GM18909 (cell line): ENCODE data around the gene KLHDC10.
"Not testable (repeated sequence)": the region's sequence is repeated elsewhere in the genome, so short reads cannot be mapped to it uniquely, and the experiment has no call there.

Experiments used
- ATAC-seq: cut with Tn5 transposase; IDR thresholded peaks from one replicate; pipeline ENCODE4 v1.9.1; 2021; ENCODE audit warnings: mild to moderate bottlenecking; ENCODE audit not compliant: unreplicated experiment, poor library complexity

Gene KLHDC10

GRCh38 chr7:130071701-130072622, 1.6 kb downstream of the KLHDC10 start:
- ATAC-seq = peak; percentile 42

GRCh38 chr7:130079846-130080394, 9.6 kb downstream of the KLHDC10 start:
- ATAC-seq = no peak

GRCh38 chr7:130083497-130083896, 13.2 kb downstream of the KLHDC10 start:
- not testable (repeated sequence) for ATAC-seq

GRCh38 chr7:130084037-130084875, 13.9 kb downstream of the KLHDC10 start:
- ATAC-seq = no peak

- ATAC-seq = not testable (repeated sequence)
These were observed 14.9 kb downstream of the KLHDC10 start for GRCh38 chr7:130085235-130085634.

- ATAC-seq = no peak
These were observed 16.6 kb downstream of the KLHDC10 start for GRCh38 chr7:130086938-130087337.

GRCh38 chr7:130087364-130087763, 17.0 kb downstream of the KLHDC10 start:
- ATAC-seq = no peak

- no peak for ATAC-seq
These were observed 20.6 kb downstream of the KLHDC10 start for GRCh38 chr7:130090745-130091532.

- no peak for ATAC-seq
These were observed 21.7 kb downstream of the KLHDC10 start for GRCh38 chr7:130091999-130092398.

- ATAC-seq = peak; percentile 48
These were observed 22.3 kb downstream of the KLHDC10 start for GRCh38 chr7:130092598-130092997.

GRCh38 chr7:130095812-130096211, 25.5 kb downstream of the KLHDC10 start:
- no peak for ATAC-seq

GRCh38 chr7:130096243-130096827, 26.0 kb downstream of the KLHDC10 start:
- ATAC-seq = no peak

GRCh38 chr7:130099331-130099730, 29.0 kb downstream of the KLHDC10 start:
- no peak for ATAC-seq

GRCh38 chr7:130102588-130102987, 32.3 kb downstream of the KLHDC10 start:
- no peak for ATAC-seq

GRCh38 chr7:130107949-130108674, 37.8 kb downstream of the KLHDC10 start:
- ATAC-seq = no peak

GRCh38 chr7:130108809-130109208, 38.5 kb downstream of the KLHDC10 start:
- ATAC-seq = no peak

GRCh38 chr7:130112093-130112492, 41.8 kb downstream of the KLHDC10 start:
- ATAC-seq = no peak

- ATAC-seq = no peak
These were observed 42.5 kb downstream of the KLHDC10 start for GRCh38 chr7:130112662-130113425.
